WERI-Rb-1 (cell line): ENCODE measurements around the gene CRYBG2.
A peak's percentile ranks its signal among the peaks of the same experiment; 100 is the strongest.

Source experiments
- DNase-seq: peaks from one replicate; pipeline ENCODE4 v3.0.0-alpha.2; 2020
- H3K27ac ChIP-seq: fragments of 250-450 bp; sonication (Bioruptor Pico); 2 replicates; pipeline ENCODE4 v1.5.1; 2020; ENCODE audit warnings: mild to moderate bottlenecking, moderate library complexity
- H3K27me3 ChIP-seq: fragments of 250-450 bp; sonication (Bioruptor Pico); 2 replicates; pipeline ENCODE4 v1.5.1; 2021; ENCODE audit warnings: mild to moderate bottlenecking, low read depth, moderate library complexity; ENCODE audit not compliant: insufficient read depth, severe bottlenecking
- H3K36me3 ChIP-seq: fragments of 250-450 bp; sonication (Bioruptor Pico); 2 replicates; pipeline ENCODE4 v1.5.1; 2020; ENCODE audit warnings: mild to moderate bottlenecking, moderate library complexity
- H3K4me3 ChIP-seq: 2 replicates; pipeline ENCODE4 v1.5.1; 2011; ENCODE audit warnings: low read depth, mild to moderate bottlenecking, control low read depth, low read length
- H3K9me3 ChIP-seq: fragments of 250-450 bp; sonication (Bioruptor Pico); 2 replicates; pipeline ENCODE4 v1.5.1; 2021; ENCODE audit warnings: mild to moderate bottlenecking, moderate library complexity; ENCODE audit not compliant: severe bottlenecking
- TF ChIP-seq, protein P1 (sequence below): IDR thresholded peaks from 2 replicates; pipeline ENCODE4 v1.5.1; 2011; ENCODE audit warnings: low read depth, mild to moderate bottlenecking, control low read depth, inconsistent platforms, low read length

CRYBG2 gene

DNA sequence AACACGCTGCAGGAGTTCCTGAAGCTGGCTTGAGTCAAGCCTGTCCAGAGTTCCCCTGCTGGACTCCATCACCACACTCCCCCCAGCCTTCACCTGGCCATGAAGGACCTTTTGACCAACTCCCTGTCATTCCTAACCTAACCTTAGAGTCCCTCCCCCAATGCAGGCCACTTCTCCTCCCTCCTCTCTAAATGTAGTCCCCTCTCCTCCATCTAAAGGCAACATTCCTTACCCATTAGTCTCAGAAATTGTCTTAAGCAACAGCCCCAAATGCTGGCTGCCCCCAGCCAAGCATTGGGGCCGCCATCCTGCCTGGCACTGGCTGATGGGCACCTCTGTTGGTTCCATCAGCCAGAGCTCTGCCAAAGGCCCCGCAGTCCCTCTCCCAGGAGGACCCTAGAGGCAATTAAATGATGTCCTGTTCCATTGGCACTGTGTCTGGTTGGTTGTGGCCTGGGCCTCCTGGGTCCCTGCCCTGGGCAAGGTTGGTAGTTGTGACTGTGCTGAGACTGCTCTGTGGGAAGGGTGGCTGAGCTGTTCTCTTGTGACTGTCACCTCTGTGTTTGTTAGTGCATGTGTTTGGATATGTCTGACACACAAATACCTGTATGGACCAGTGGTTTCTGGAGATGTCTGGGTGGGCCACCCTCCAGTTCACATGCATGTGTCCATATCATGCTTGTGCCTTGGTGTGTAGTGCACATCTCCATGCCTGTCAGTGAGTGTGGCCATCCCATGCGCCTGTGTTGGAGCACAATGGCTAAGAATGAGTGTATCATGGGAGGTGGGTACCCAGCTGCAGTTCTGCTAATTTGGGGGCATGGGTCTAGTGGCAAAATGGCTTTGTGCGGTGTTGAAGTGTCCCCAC lies 72.6 kb downstream of the CRYBG2 start:
- no peaks in the 10 kb centered on the region for H3K9me3 ChIP-seq
- TF ChIP-seq, protein P1, sequence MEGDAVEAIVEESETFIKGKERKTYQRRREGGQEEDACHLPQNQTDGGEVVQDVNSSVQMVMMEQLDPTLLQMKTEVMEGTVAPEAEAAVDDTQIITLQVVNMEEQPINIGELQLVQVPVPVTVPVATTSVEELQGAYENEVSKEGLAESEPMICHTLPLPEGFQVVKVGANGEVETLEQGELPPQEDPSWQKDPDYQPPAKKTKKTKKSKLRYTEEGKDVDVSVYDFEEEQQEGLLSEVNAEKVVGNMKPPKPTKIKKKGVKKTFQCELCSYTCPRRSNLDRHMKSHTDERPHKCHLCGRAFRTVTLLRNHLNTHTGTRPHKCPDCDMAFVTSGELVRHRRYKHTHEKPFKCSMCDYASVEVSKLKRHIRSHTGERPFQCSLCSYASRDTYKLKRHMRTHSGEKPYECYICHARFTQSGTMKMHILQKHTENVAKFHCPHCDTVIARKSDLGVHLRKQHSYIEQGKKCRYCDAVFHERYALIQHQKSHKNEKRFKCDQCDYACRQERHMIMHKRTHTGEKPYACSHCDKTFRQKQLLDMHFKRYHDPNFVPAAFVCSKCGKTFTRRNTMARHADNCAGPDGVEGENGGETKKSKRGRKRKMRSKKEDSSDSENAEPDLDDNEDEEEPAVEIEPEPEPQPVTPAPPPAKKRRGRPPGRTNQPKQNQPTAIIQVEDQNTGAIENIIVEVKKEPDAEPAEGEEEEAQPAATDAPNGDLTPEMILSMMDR, result no peak
- no peak overlapping the region for H3K27ac ChIP-seq
- peaks cover 38% of the 10 kb centered on the region for H3K36me3 ChIP-seq
- no peak overlapping the region for H3K4me3 ChIP-seq
- H3K27me3 ChIP-seq, result no peaks in the 10 kb centered on the region
- no peak for DNase-seq

DNA sequence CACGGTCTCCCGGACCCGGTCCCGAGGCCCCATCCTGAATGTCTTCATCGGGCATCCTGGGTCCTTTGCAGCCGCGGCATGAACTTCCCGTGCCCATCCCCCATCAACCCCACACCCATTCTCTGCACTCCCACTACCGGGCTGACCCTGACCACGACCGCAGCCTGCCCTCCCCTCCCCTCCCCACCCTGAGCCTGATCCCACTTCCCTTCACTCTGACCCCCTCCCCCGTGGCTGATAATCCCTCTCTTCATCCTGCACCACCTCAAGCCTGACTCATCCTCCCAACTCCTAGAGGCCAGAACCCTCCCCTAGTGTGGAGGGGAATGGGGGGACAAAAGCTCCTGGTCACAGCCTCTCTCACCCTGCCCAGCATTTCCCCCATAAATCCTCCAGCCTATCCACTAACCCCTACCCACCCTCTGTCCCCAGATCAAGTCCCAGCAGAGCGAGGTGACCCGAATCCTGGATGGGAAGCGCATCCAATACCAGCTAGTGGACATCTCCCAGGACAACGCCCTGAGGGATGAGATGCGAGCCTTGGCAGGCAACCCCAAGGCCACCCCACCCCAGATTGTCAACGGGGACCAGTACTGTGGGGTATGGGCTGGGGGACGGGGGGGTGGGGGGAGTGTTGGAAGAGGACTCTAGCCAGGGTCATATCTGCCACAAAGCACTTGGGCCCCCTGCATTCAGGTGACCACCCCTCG lies 73.4 kb downstream of the CRYBG2 start:
- Histone ChIP-seq H3K27me3 (no peaks in the 10 kb centered on the region), H3K4me3 (peak overlapping the region; percentile 55), H3K27ac (peak overlapping the region; percentile 88), H3K36me3 (peaks cover 46% of the 10 kb centered on the region), H3K9me3 (no peaks in the 10 kb centered on the region)
- DNase-seq, result peak; percentile 58
- TF ChIP-seq, protein P1, result no peak

DNA sequence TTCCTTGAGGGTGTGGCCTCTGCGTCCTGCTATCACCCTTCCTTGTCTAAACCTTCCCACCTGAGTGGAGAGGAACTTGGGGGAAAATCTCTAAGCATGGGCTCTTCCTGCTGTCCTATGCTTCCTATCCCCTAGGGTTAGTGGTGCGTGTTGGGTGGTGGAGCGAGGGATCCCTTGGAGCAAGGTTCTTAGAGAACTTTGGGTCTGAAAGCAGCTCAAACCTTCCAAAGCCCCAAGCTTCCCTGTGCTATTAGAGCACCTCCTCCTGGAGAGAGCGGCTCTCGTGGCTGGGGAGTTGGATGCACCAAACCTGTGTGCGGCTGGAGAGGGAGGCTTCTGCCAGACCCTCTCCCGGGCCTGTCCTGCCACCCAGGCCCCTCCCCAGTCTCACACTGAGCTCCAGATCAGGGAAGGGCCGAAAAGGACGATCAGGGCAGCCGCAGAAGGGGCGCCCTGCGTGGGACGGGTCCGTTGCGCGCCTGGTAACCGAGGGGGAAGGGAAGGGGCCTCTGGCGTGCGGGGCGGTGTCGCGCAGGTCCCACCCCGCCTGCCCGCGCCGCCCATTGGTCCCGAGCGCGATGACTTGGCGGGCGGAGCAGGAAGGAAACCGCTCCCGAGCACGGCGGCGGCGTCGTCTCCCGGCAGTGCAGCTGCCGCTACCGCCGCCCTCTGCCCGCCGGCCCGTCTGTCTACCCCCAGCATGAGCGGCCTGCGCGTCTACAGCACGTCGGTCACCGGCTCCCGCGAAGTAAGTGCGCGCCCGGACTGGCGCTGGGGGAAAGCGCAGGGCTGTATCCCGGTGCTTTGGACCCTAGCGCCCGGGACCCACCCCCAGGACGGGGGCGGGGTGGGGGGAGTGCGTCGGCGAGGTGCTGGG lies 74.2 kb downstream of the CRYBG2 start, which contains the start of gene SH3BGRL3:
TSS of gene SH3BGRL3 (plus strand) at position 631 of the 877 bp plus-strand sequence. CDS start at position 701, 70 bp downstream.
- peaks cover 54% of the 10 kb centered on the region for H3K36me3 ChIP-seq
- DNase-seq, result peak; percentile 84
- H3K27me3 ChIP-seq, result no peaks in the 10 kb centered on the region
- peak within 1 kb of the TSS; percentile 88 for H3K27ac ChIP-seq
- H3K9me3 ChIP-seq, result no peaks in the 10 kb centered on the region
- TF ChIP-seq, protein P1, result peak; percentile 77
- H3K4me3 ChIP-seq, result peak within 1 kb of the TSS; percentile 55

DNA sequence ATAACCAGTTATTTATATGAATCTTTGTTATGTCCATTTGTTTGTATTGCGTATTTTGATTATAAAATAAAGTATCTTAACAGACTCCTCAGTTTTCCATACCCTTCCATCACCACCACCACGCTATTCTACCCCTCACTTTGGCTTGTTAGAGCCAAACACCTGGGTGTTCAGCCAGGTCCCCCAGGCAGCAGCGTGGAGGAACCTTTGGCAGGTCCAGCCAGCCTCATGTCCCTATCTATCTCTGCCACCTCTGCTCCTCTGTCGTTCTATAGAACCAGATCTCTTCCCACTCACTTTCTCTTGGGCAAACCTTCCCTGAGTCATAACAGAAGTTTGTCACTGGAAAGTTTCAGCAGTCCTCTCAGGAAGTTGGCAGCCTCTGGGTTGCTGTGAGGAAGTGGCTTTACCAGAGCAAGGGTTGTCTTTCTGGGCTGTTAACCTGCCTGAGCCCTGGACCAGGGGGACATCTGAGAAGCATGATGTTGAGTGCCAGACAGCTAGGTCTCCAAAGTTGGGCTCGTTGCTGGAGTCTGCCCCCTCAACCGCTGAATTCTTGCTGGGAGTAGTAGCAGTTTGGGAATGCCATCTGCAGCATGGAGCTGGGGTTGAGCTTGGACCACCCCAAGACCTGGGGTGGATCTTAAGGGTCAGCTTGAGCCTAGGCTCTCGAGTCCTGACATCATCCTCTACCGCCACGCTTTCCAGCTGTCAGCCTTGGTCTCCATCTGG lies 75.0 kb downstream of the CRYBG2 start:
- Histone ChIP-seq H3K4me3 (peak overlapping the region; percentile 55), H3K9me3 (no peaks in the 10 kb centered on the region), H3K27ac (peak overlapping the region; percentile 88), H3K36me3 (peaks cover 55% of the 10 kb centered on the region), H3K27me3 (no peaks in the 10 kb centered on the region)
- peak; percentile 81 for DNase-seq
- TF ChIP-seq, protein P1, result no peak

DNA sequence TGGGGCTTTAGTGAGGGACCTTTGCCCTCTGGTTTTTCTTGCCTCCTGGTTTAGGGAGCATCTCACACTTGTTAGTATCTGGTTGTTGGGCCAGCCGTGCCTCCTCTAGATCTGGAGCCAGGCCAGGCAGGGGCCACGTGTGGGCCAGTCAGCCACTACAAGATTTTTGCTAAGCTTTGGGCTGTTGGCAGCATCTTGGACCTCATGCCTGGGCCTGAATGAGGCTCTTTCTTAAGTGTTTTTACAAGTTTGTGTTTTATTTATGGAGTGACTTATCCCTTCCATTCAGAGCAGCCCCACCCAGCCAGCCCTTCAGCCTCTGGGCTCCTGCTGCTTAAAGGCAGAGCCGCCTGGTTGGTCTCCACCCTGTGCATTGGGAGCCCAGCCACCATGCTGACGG lies 75.6 kb downstream of the CRYBG2 start:
- Histone ChIP-seq H3K27ac (peak overlapping the region; percentile 88), H3K4me3 (no peak overlapping the region), H3K27me3 (no peaks in the 10 kb centered on the region), H3K9me3 (no peaks in the 10 kb centered on the region), H3K36me3 (peaks cover 58% of the 10 kb centered on the region)
- DNase-seq, result no peak
- TF ChIP-seq, protein P1, result no peak
